ENCODE measurements around the gene GNMT.

Gene GNMT

GRCh38 chr6:42962502-42963178 is 2.1 kb downstream of the GNMT start:
- Histone ChIP-seq H2BK15ac (ENCODE audit: low read depth, poor library complexity, severe bottlenecking) (no peak overlapping the region), H3K4me2 (ENCODE audit: low read length, poor library complexity, severe bottlenecking) (no peak overlapping the region), H3K9ac (ENCODE audit: low read length) (no peak overlapping the region), H3K27me3 (ENCODE audit: control insufficient read depth in 1 of 2, insufficient read depth in 1 of 2, low read length in 2 of 2) (no peaks in the 10 kb centered on the region), H3K36me3 (ENCODE audit: control insufficient read depth in 1 of 2, insufficient read depth in 2 of 2, low read depth in 1 of 2, low read length in 2 of 2) (peaks cover 47 to 51% of the 10 kb centered on the region in 2 experiments), H2AK5ac (ENCODE audit: low read length, severe bottlenecking) (no peak overlapping the region), H2BK120ac (ENCODE audit: low read depth, low read length) (no peak overlapping the region), H2BK12ac (ENCODE audit: low read length in 2 of 2) (no peak overlapping the region), H3K14ac (ENCODE audit: low read length in 2 of 2) (no peak overlapping the region), H3K79me1 (replicated peaks; ENCODE audit: low read length, poor library complexity, severe bottlenecking) (no peaks in the 10 kb centered on the region), H3K4me3 (ENCODE audit: insufficient read depth in 1 of 2, low read depth in 1 of 2, low read length in 2 of 2) (no peak overlapping the region), H3K23ac (ENCODE audit: low read length in 2 of 2) (no peak overlapping the region), H2AFZ (ENCODE audit: low read depth, low read length) (no peak overlapping the region), H2BK5ac (ENCODE audit: low read depth, low read length, poor library complexity, severe bottlenecking) (no peak overlapping the region), H3K18ac (ENCODE audit: low read depth in 1 of 2, low read length in 2 of 2) (no peak overlapping the region), H4K91ac (ENCODE audit: low read length) (no peak overlapping the region), H3K9me3 (ENCODE audit: control insufficient read depth, low read length) (no peaks in the 10 kb centered on the region), H3K27ac (ENCODE audit: low read length, poor library complexity, severe bottlenecking) (no peak overlapping the region), H3K4ac (ENCODE audit: low read depth in 1 of 2, low read length in 2 of 2) (no peak overlapping the region), H3K4me1 (ENCODE audit: control insufficient read depth, insufficient read depth, low read depth, low read length) (peaks cover 13% of the 10 kb centered on the region), H4K8ac (ENCODE audit: low read length) (no peak overlapping the region)
- DNase-seq, result no peak
- WGBS, result 84% methylated on average over 6 of the region's 13 CpGs

DNA sequence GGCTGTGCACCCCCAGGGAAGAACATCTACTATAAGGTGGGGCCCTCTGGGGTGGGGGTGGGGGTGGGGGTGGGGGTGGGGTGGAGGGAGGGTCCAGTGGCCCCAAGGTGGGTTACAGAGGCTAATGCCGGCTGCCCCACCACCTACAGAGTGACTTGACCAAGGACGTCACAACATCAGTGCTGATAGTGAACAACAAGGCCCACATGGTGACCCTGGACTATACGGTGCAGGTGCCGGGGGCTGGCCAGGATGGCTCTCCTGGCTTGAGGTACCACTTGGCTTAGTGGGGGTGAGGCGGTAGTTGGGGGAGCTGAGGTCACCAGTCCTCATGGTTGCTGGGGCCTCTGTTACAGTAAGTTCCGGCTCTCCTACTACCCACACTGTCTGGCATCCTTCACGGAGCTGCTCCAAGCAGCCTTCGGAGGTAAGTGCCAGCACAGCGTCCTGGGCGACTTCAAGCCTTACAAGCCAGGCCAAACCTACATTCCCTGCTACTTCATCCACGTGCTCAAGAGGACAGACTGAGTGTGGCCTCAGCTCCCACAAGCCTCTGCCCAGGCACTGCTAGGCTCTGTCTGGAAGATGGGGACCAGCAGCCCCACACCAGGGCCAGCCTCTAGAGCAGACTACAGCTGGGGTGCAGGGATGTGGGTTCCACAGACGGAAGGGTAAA is 2.8 kb downstream of the GNMT start:
- H2AFZ ChIP-seq (ENCODE audit: low read depth, low read length), result no peak overlapping the region
- H3K27me3 ChIP-seq (ENCODE audit: control insufficient read depth in 1 of 2, insufficient read depth in 1 of 2, low read length in 2 of 2), result no peaks in the 10 kb centered on the region
- H3K23ac ChIP-seq (ENCODE audit: low read length in 2 of 2), result no peak overlapping the region
- no peak overlapping the region for H3K14ac ChIP-seq (ENCODE audit: low read length in 2 of 2)
- H3K18ac ChIP-seq (ENCODE audit: low read depth in 1 of 2, low read length in 2 of 2), result no peak overlapping the region
- H3K4me2 ChIP-seq (ENCODE audit: low read length, poor library complexity, severe bottlenecking), result no peak overlapping the region
- no peak overlapping the region for H2BK120ac ChIP-seq (ENCODE audit: low read depth, low read length)
- no peak overlapping the region for H2AK5ac ChIP-seq (ENCODE audit: low read length, severe bottlenecking)
- H2BK5ac ChIP-seq (ENCODE audit: low read depth, low read length, poor library complexity, severe bottlenecking), result no peak overlapping the region
- no peak overlapping the region for H3K9ac ChIP-seq (ENCODE audit: low read length)
- H2BK12ac ChIP-seq (ENCODE audit: low read length in 2 of 2), result no peak overlapping the region
- peaks cover 50 to 56% of the 10 kb centered on the region in 2 experiments for H3K36me3 ChIP-seq (ENCODE audit: control insufficient read depth in 1 of 2, insufficient read depth in 2 of 2, low read depth in 1 of 2, low read length in 2 of 2)
- peaks cover 13% of the 10 kb centered on the region for H3K4me1 ChIP-seq (ENCODE audit: control insufficient read depth, insufficient read depth, low read depth, low read length)
- no peaks in the 10 kb centered on the region for H3K9me3 ChIP-seq (ENCODE audit: control insufficient read depth, low read length)
- no peak overlapping the region for H2BK15ac ChIP-seq (ENCODE audit: low read depth, poor library complexity, severe bottlenecking)
- no peaks in the 10 kb centered on the region for H3K79me1 ChIP-seq (replicated peaks; ENCODE audit: low read length, poor library complexity, severe bottlenecking)
- no peak for DNase-seq
- H3K4ac ChIP-seq (ENCODE audit: low read depth in 1 of 2, low read length in 2 of 2), result no peak overlapping the region
- no peak overlapping the region for H3K27ac ChIP-seq (ENCODE audit: low read length, poor library complexity, severe bottlenecking)
- WGBS, result 84% methylated on average over 11 of the region's 12 CpGs
- H4K91ac ChIP-seq (ENCODE audit: low read length), result no peak overlapping the region
- no peak overlapping the region for H3K4me3 ChIP-seq (ENCODE audit: insufficient read depth in 1 of 2, low read depth in 1 of 2, low read length in 2 of 2)
- H4K8ac ChIP-seq (ENCODE audit: low read length), result no peak overlapping the region

- no peak overlapping the region for H4K91ac ChIP-seq (ENCODE audit: low read length)
- H3K27ac ChIP-seq (ENCODE audit: low read length, poor library complexity, severe bottlenecking), result no peak overlapping the region
- 79% methylated on average over 9 of the region's 9 CpGs for WGBS
- no peak overlapping the region for H2AFZ ChIP-seq (ENCODE audit: low read depth, low read length)
- peaks cover 13% of the 10 kb centered on the region for H3K4me1 ChIP-seq (ENCODE audit: control insufficient read depth, insufficient read depth, low read depth, low read length)
- no peak overlapping the region for H3K9ac ChIP-seq (ENCODE audit: low read length)
- H3K14ac ChIP-seq (ENCODE audit: low read length in 2 of 2), result no peak overlapping the region
- peaks cover 57 to 61% of the 10 kb centered on the region in 2 experiments for H3K36me3 ChIP-seq (ENCODE audit: control insufficient read depth in 1 of 2, insufficient read depth in 2 of 2, low read depth in 1 of 2, low read length in 2 of 2)
- no peak overlapping the region for H2BK120ac ChIP-seq (ENCODE audit: low read depth, low read length)
- no peak overlapping the region for H2BK15ac ChIP-seq (ENCODE audit: low read depth, poor library complexity, severe bottlenecking)
- no peak overlapping the region for H3K23ac ChIP-seq (ENCODE audit: low read length in 2 of 2)
- H4K8ac ChIP-seq (ENCODE audit: low read length), result no peak overlapping the region
- H3K27me3 ChIP-seq (ENCODE audit: control insufficient read depth in 1 of 2, insufficient read depth in 1 of 2, low read length in 2 of 2), result no peaks in the 10 kb centered on the region
- no peak overlapping the region for H2AK5ac ChIP-seq (ENCODE audit: low read length, severe bottlenecking)
- no peak overlapping the region for H3K4me3 ChIP-seq (ENCODE audit: insufficient read depth in 1 of 2, low read depth in 1 of 2, low read length in 2 of 2)
- DNase-seq, result peak; percentile 78
- H3K9me3 ChIP-seq (ENCODE audit: control insufficient read depth, low read length), result no peaks in the 10 kb centered on the region
- no peak overlapping the region for H2BK5ac ChIP-seq (ENCODE audit: low read depth, low read length, poor library complexity, severe bottlenecking)
- H3K18ac ChIP-seq (ENCODE audit: low read depth in 1 of 2, low read length in 2 of 2), result no peak overlapping the region
- H2BK12ac ChIP-seq (ENCODE audit: low read length in 2 of 2), result no peak overlapping the region
- H3K79me1 ChIP-seq (replicated peaks; ENCODE audit: low read length, poor library complexity, severe bottlenecking), result no peaks in the 10 kb centered on the region
- no peak overlapping the region for H3K4me2 ChIP-seq (ENCODE audit: low read length, poor library complexity, severe bottlenecking)
- H3K4ac ChIP-seq (ENCODE audit: low read depth in 1 of 2, low read length in 2 of 2), result no peak overlapping the region
These were observed 3.5 kb downstream of the GNMT start for GRCh38 chr6:42963855-42964605.

- no peak overlapping the region for H4K8ac ChIP-seq (ENCODE audit: low read length)
- H3K4me3 ChIP-seq (ENCODE audit: insufficient read depth in 1 of 2, low read depth in 1 of 2, low read length in 2 of 2), result no peak overlapping the region
- no peak overlapping the region for H3K18ac ChIP-seq (ENCODE audit: low read depth in 1 of 2, low read length in 2 of 2)
- no peak for DNase-seq
- H4K91ac ChIP-seq (ENCODE audit: low read length), result no peak overlapping the region
- H2AFZ ChIP-seq (ENCODE audit: low read depth, low read length), result no peak overlapping the region
- H3K27me3 ChIP-seq (ENCODE audit: control insufficient read depth in 1 of 2, insufficient read depth in 1 of 2, low read length in 2 of 2), result no peaks in the 10 kb centered on the region
- no peak overlapping the region for H2BK15ac ChIP-seq (ENCODE audit: low read depth, poor library complexity, severe bottlenecking)
- no peak overlapping the region for H3K4me2 ChIP-seq (ENCODE audit: low read length, poor library complexity, severe bottlenecking)
- H3K36me3 ChIP-seq (ENCODE audit: control insufficient read depth in 1 of 2, insufficient read depth in 2 of 2, low read depth in 1 of 2, low read length in 2 of 2), result peaks cover 62 to 70% of the 10 kb centered on the region in 2 experiments
- no peak overlapping the region for H3K27ac ChIP-seq (ENCODE audit: low read length, poor library complexity, severe bottlenecking)
- H3K14ac ChIP-seq (ENCODE audit: low read length in 2 of 2), result no peak overlapping the region
- no peak overlapping the region for H3K23ac ChIP-seq (ENCODE audit: low read length in 2 of 2)
- H3K4ac ChIP-seq (ENCODE audit: low read depth in 1 of 2, low read length in 2 of 2), result no peak overlapping the region
- no peak overlapping the region for H2BK5ac ChIP-seq (ENCODE audit: low read depth, low read length, poor library complexity, severe bottlenecking)
- 89% methylated on average over 7 of the region's 7 CpGs for WGBS
- no peak overlapping the region for H2AK5ac ChIP-seq (ENCODE audit: low read length, severe bottlenecking)
- H2BK120ac ChIP-seq (ENCODE audit: low read depth, low read length), result no peak overlapping the region
- no peak overlapping the region for H2BK12ac ChIP-seq (ENCODE audit: low read length in 2 of 2)
- H3K4me1 ChIP-seq (ENCODE audit: control insufficient read depth, insufficient read depth, low read depth, low read length), result peaks cover 8% of the 10 kb centered on the region
- no peak overlapping the region for H3K9ac ChIP-seq (ENCODE audit: low read length)
- H3K79me1 ChIP-seq (replicated peaks; ENCODE audit: low read length, poor library complexity, severe bottlenecking), result peaks cover 7% of the 10 kb centered on the region
- no peaks in the 10 kb centered on the region for H3K9me3 ChIP-seq (ENCODE audit: control insufficient read depth, low read length)
These were observed 6.0 kb downstream of the GNMT start for GRCh38 chr6:42966571-42966970.
